MM.1S (cell line): ENCODE data around the gene MCL1.

ENCODE experiments used
- DNase-seq: peaks from one replicate; pipeline ENCODE4 v3.0.0-alpha.2; 2015
- H2AFZ ChIP-seq: fragments of 300-600 bp; sonication (generic); 2 replicates; pipeline ENCODE4 v1.6.0; 2016; ENCODE audit warnings: antibody characterized with exemption, low read length
- H3F3A ChIP-seq: fragments of 300-600 bp; sonication (generic); 2 replicates; pipeline ENCODE4 v1.6.1; 2016; ENCODE audit warnings: mild to moderate bottlenecking, antibody characterized with exemption, low read length, moderate library complexity, mixed read lengths; ENCODE audit not compliant: insufficient read depth
- H3K27ac ChIP-seq: fragments of 300-600 bp; sonication (generic); 2 replicates; pipeline ENCODE4 v1.5.1; 2016; ENCODE audit warnings: mild to moderate bottlenecking, low read length
- H3K27me3 ChIP-seq: fragments of 300-600 bp; sonication (generic); replicated peaks from 2 replicates; pipeline ENCODE4 v1.6.0; 2016; ENCODE audit warnings: low read length; ENCODE audit not compliant: insufficient read depth
- H3K36me3 ChIP-seq: fragments of 300-600 bp; sonication (generic); replicated peaks from 2 replicates; pipeline ENCODE4 v1.6.1; 2016; ENCODE audit warnings: mild to moderate bottlenecking, low read length, mixed read lengths; ENCODE audit not compliant: insufficient read depth
- H3K4me1 ChIP-seq: fragments of 300-600 bp; sonication (generic); 2 replicates; pipeline ENCODE4 v1.6.1; 2016; ENCODE audit warnings: low read length, mixed read lengths
- H3K4me2 ChIP-seq: fragments of 300-600 bp; sonication (generic); 2 replicates; pipeline ENCODE4 v1.6.0; 2016; ENCODE audit warnings: low read depth, low read length
- H3K4me3 ChIP-seq: fragments of 300-600 bp; sonication (generic); 2 replicates; pipeline ENCODE4 v1.5.1; 2016; ENCODE audit warnings: low read length, mixed read lengths
- H3K79me2 ChIP-seq: fragments of 300-600 bp; sonication (generic); 2 replicates; pipeline ENCODE4 v1.6.1; 2016; ENCODE audit warnings: mixed run types, low read length, mixed read lengths
- H3K9ac ChIP-seq: fragments of 300-600 bp; sonication (generic); 2 replicates; pipeline ENCODE4 v1.6.1; 2016; ENCODE audit warnings: low read length, mixed read lengths
- H3K9me2 ChIP-seq: fragments of 300-600 bp; sonication (generic); replicated peaks from 2 replicates; pipeline ENCODE4 v1.6.1; 2016; ENCODE audit warnings: mild to moderate bottlenecking, low read length, mixed read lengths; ENCODE audit not compliant: insufficient read depth
- H3K9me3 ChIP-seq: fragments of 300-600 bp; sonication (generic); replicated peaks from 2 replicates; pipeline ENCODE4 v1.6.1; 2016; ENCODE audit warnings: mild to moderate bottlenecking, low read length, mixed read lengths; ENCODE audit not compliant: insufficient read depth
- H4K20me1 ChIP-seq: fragments of 300-600 bp; sonication (generic); 2 replicates; pipeline ENCODE4 v1.6.1; 2016; ENCODE audit warnings: mild to moderate bottlenecking, low read length, moderate library complexity, mixed read lengths; ENCODE audit not compliant: insufficient read depth
- CTCF ChIP-seq: fragments of 300-600 bp; sonication (generic); IDR thresholded peaks from 2 replicates; pipeline ENCODE4 v1.5.1; 2016; ENCODE audit warnings: antibody characterized with exemption, low read length, mixed read lengths
- EZH2 ChIP-seq: fragments of 300-600 bp; sonication (generic); optimal IDR thresholded peaks from 2 replicates; pipeline ENCODE3; 2017; ENCODE audit warnings: low read depth, mild to moderate bottlenecking, antibody characterized with exemption, low read length, mixed read lengths
- EZH2phosphoT487 ChIP-seq: fragments of 300-600 bp; sonication (generic); IDR thresholded peaks from 2 replicates; pipeline ENCODE4 v1.6.1; 2018; ENCODE audit warnings: antibody characterized with exemption, low read length

The MCL1 gene

DNA sequence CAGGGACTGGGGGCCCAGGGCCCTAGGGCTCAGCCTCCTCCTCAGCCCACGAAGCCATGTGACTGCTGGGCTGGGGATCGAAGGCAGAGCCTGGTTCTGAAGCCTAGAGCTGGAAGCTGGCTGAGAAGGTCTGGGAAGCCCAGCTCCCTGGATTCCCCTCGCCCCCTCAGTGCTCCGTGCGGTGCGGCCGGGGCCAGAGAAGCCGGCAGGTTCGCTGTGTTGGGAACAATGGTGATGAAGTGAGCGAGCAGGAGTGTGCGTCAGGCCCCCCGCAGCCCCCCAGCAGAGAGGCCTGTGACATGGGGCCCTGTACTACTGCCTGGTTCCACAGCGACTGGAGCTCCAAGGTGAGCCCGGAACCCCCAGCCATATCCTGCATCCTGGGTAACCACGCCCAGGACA, 21.1 kb downstream of the MCL1 start:
- Histone ChIP-seq H3K4me1 (peaks cover 23% of the 10 kb centered on the region), H3F3A (peaks cover 33% of the 10 kb centered on the region), H4K20me1 (no peaks in the 10 kb centered on the region), H3K79me2 (0 out of 2 replicates have a peak, but pooled peaks cover 4% of the 10 kb centered on the region), H2AFZ (no peak overlapping the region), H3K4me3 (no peak overlapping the region), H3K27me3 (0 out of 2 replicates have a peak, but pooled peaks cover 3% of the 10 kb centered on the region), H3K9me3 (no peaks in the 10 kb centered on the region), H3K36me3 (no peaks in the 10 kb centered on the region), H3K27ac (no peak overlapping the region), H3K9me2 (no peaks in the 10 kb centered on the region), H3K9ac (no peak overlapping the region), H3K4me2 (no peak overlapping the region)
- DNase-seq = no peak
- TF ChIP-seq EZH2 = no peak
- no peak for TF ChIP-seq EZH2phosphoT487
- TF ChIP-seq CTCF = no peak

DNA sequence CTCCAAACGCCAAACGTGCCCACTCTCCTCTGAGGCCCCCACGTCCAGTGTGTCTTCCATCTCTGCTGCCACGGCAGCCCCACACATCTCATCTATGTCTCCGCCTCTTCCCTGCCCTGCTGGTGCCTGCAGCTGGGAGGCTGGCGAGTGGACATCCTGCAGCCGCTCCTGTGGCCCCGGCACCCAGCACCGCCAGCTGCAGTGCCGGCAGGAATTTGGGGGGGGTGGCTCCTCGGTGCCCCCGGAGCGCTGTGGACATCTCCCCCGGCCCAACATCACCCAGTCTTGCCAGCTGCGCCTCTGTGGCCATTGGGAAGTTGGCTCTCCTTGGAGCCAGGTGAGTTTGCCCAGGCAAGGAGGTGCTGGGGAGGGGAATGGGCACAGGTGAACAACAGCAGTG, 21.6 kb downstream of the MCL1 start:
- peaks cover 29% of the 10 kb centered on the region for H3F3A ChIP-seq
- H4K20me1 ChIP-seq = no peaks in the 10 kb centered on the region
- H3K4me2 ChIP-seq = no peak overlapping the region
- 0 out of 2 replicates have a peak, but pooled peaks cover 4% of the 10 kb centered on the region for H3K79me2 ChIP-seq
- TF ChIP-seq EZH2 (no peak), EZH2phosphoT487 (no peak), CTCF (no peak)
- H3K9me2 ChIP-seq = no peaks in the 10 kb centered on the region
- 0 out of 2 replicates have a peak, but pooled peaks cover 6% of the 10 kb centered on the region for H3K27me3 ChIP-seq
- DNase-seq = no peak
- peaks cover 19% of the 10 kb centered on the region for H3K4me1 ChIP-seq
- H3K9me3 ChIP-seq = no peaks in the 10 kb centered on the region
- H3K27ac ChIP-seq = no peak overlapping the region
- no peak overlapping the region for H3K4me3 ChIP-seq
- H3K36me3 ChIP-seq = no peaks in the 10 kb centered on the region
- no peak overlapping the region for H2AFZ ChIP-seq
- no peak overlapping the region for H3K9ac ChIP-seq

DNA sequence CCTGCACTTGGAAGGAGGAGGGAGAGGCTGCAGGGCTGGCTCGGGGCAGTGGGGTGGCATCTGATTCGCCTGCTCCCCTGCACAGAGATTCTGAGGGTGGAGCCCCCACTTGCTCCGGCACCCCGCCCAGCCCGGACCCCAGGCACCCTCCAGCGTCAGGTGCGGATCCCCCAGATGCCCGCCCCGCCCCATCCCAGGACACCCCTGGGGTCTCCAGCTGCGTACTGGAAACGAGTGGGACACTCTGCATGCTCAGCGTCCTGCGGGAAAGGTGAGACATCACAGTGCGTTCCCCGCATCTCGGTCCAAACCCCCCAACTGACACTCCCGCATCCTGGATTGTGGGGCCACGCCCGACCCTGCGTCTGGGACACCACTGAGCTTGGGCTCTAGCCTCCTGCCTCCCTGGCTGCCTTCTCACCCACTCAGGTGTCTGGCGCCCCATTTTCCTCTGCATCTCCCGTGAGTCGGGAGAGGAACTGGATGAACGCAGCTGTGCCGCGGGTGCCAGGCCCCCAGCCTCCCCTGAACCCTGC, 22.3 kb downstream of the MCL1 start:
- Histone ChIP-seq H3K4me2 (no peak overlapping the region), H4K20me1 (no peaks in the 10 kb centered on the region), H3K27ac (no peak overlapping the region), H3K9ac (no peak overlapping the region), H3K4me3 (no peak overlapping the region), H3K9me3 (no peaks in the 10 kb centered on the region), H3F3A (peaks cover 22% of the 10 kb centered on the region), H3K4me1 (peaks cover 14% of the 10 kb centered on the region), H3K27me3 (0 out of 2 replicates have a peak, but pooled peaks cover 6% of the 10 kb centered on the region), H2AFZ (no peak overlapping the region), H3K36me3 (no peaks in the 10 kb centered on the region), H3K9me2 (no peaks in the 10 kb centered on the region), H3K79me2 (0 out of 2 replicates have a peak, but pooled peaks cover 4% of the 10 kb centered on the region)
- TF ChIP-seq EZH2phosphoT487 (no peak), EZH2 (no peak), CTCF (no peak)
- no peak for DNase-seq
